Common myeloid progenitor, CD34-positive (primary cell): ENCODE results near the gene KHK. TPM values are rescaled to one million over a fixed set of nuclear protein-coding genes. Genes with fewer than 3 reads are reported as not detected.

Experiments used
- CTCF ChIA-PET: fragments of 350-600 bp; sonication (Branson Sonifier 250); formaldehyde crosslinking; loops from one replicate; lab custom pipeline; 2021; ENCODE audit warnings: antibody characterized with exemption; lab: Charles Lee
- POLR2A ChIA-PET: fragments of 350-600 bp; sonication (Branson Sonifier 250); formaldehyde crosslinking; loops from one replicate; lab custom pipeline; 2021; ENCODE audit warnings: antibody characterized with exemption; lab: Charles Lee
- DNase-seq, 3 donors: peaks; one replicate each; pipeline versions ENCODE4 v3.0.0 to v3.0.0-alpha.2; 2013
- H3K27ac ChIP-seq, 2 experiments: 1 replicate in 1 of 2; 2 replicates in 1 of 2; pipeline ENCODE4 v1.7.0; 2013; ENCODE audit warnings: inconsistent platforms in 2 of 2, low read length in 2 of 2, mild to moderate bottlenecking in 2 of 2, low read depth in 1 of 2, moderate library complexity in 1 of 2; ENCODE audit not compliant: severe bottlenecking in 2 of 2, insufficient read depth in 1 of 2, poor library complexity in 1 of 2
- H3K27me3 ChIP-seq, 5 experiments: replicated peaks in 2 of 5; 1 replicate in 3 of 5; 2 replicates in 2 of 5; pipeline versions ENCODE4 v1.6.1 to v1.7.0; 2013; ENCODE audit warnings: low read length in 4 of 5, mild to moderate bottlenecking in 2 of 5, moderate library complexity in 2 of 5, inconsistent platforms in 1 of 5; ENCODE audit not compliant: insufficient read depth in 5 of 5, control insufficient read depth in 4 of 5
- H3K36me3 ChIP-seq, 4 experiments: 1 replicate in 2 of 4; 2 replicates in 2 of 4; pipeline versions ENCODE4 v1.6.1 to v1.7.0; 2013; ENCODE audit warnings: low read length in 3 of 4, control low read depth in 1 of 4, mild to moderate bottlenecking in 1 of 4; ENCODE audit not compliant: control insufficient read depth in 4 of 4, insufficient read depth in 4 of 4
- H3K4me1 ChIP-seq, 4 experiments: 1 replicate in 3 of 4; 2 replicates in 1 of 4; pipeline versions ENCODE4 v1.6.1 to v1.7.1; 2013; ENCODE audit warnings: low read length in 3 of 4, mild to moderate bottlenecking in 3 of 4, control low read depth in 1 of 4, inconsistent platforms in 1 of 4, moderate library complexity in 1 of 4; ENCODE audit not compliant: control insufficient read depth in 4 of 4, insufficient read depth in 4 of 4; ENCODE audit errors: control extremely low read depth in 1 of 4
- H3K4me3 ChIP-seq, 7 experiments: 1 replicate in 4 of 7; 2 replicates in 3 of 7; pipeline versions ENCODE4 v1.5.1 to v1.7.0; 2013; ENCODE audit warnings: mild to moderate bottlenecking in 7 of 7, low read length in 6 of 7, moderate library complexity in 6 of 7, inconsistent platforms in 2 of 7, low read depth in 2 of 7, control low read depth in 1 of 7; ENCODE audit not compliant: insufficient read depth in 4 of 7, control insufficient read depth in 1 of 7; ENCODE audit errors: extremely low read depth in 1 of 7
- H3K9me3 ChIP-seq, 5 experiments: 1 replicate in 4 of 5; 2 replicates in 1 of 5; pipeline versions ENCODE4 v1.6.1 to v1.7.1; 2013; ENCODE audit warnings: low read length in 4 of 5, mild to moderate bottlenecking in 2 of 5, inconsistent platforms in 1 of 5, low read depth in 1 of 5, moderate library complexity in 1 of 5; ENCODE audit not compliant: control insufficient read depth in 4 of 5, insufficient read depth in 2 of 5; ENCODE audit errors: control extremely low read depth in 1 of 5
- WGBS: methylation state at CpG from one replicate; pipeline ENCODE4 v1.1.5; 2013; ENCODE audit not compliant: insufficient coverage; 5-methylcytosine and 5-hydroxymethylcytosine counted together
- polyA plus RNA-seq: library from polyadenylated mRNA; unstranded; fragments of 120-200 nt; gene quantifications from one replicate; pipeline ENCODE4 v1.2.1, GENCODE V29; 2013

Gene KHK
- polyA plus RNA-seq = 2.8 TPM

GRCh38 chr2:27086724-27087593 lies at the start of gene KHK:
Gene KHK, plus strand, starts transcription at chr2:27086772. Its CDS starts 488 bp downstream, at chr2:27087260.
- DNase-seq = no peak
- no peaks in the 10 kb centered on the region for H3K9me3 ChIP-seq
- WGBS = 23% methylated on average over 37 of the region's 54 CpGs

GRCh38 chr2:27038012-27038411 lies 48.6 kb upstream of the KHK start:
- DNase-seq = no peak
- H3K9me3 ChIP-seq = no peaks in the 10 kb centered on the region
- WGBS = 100% methylated on average over 3 of the region's 6 CpGs
- H3K27ac ChIP-seq = no peak overlapping the region
- H3K27me3 ChIP-seq = no peaks in the 10 kb centered on the region
- POLR2A ChIA-PET = no interaction called here
- H3K4me1 ChIP-seq = peaks cover 4 to 14% (median 11%) of the 10 kb centered on the region in 4 experiments
- H3K36me3 ChIP-seq = peaks cover 11 to 80% (median 60%) of the 10 kb centered on the region in 4 experiments
- CTCF ChIA-PET = interaction anchor here (0.6 to 8.5 kb wide), 7 partner anchors 11 to 83 kb away, joined by 3 to 76 read pairs (median 3); partner anchors contain the start of gene AGBL5
- H3K4me3 ChIP-seq = no peak overlapping the region

More at GRCh38 chr2:27086724-27087593, at the start of gene KHK:
- ChIA-PET CTCF (interaction anchor here (0.8 to 28.0 kb wide), 10 partner anchors 10 to 195 kb away, joined by 3 to 381 read pairs (median 5); partner anchors contain the start of genes AGBL5, OST4 and TRIM54), POLR2A (interaction anchor here (0.5 to 1.4 kb wide), 3 partner anchors 16 to 276 kb away, joined by 3 to 4 read pairs (median 3); partner anchors contain the start of gene OST4)
- Histone ChIP-seq H3K27me3 (no peaks in the 10 kb centered on the region), H3K4me1 (peaks cover 2 to 48% (median 38%) of the 10 kb centered on the region in 4 experiments), H3K27ac (peak within 1 kb of the TSS in 1 of 2 experiments; percentile 66), H3K36me3 (peaks cover 0 to 12% (median 3%) of the 10 kb centered on the region in 4 experiments), H3K4me3 (peak within 1 kb of the TSS; percentile 43 to 82 (median 70))

GRCh38 chr2:27038631-27039339 lies 47.8 kb upstream of the KHK start:
- ChIA-PET POLR2A (interaction anchor here (1.3 kb wide), 1 partner anchor 77 kb away, joined by 4 read pairs; no protein-coding TSS in a partner anchor), CTCF (interaction anchor here (0.5 to 8.5 kb wide), 8 partner anchors 10 to 53 kb away, joined by 3 to 76 read pairs (median 3); partner anchors contain the start of gene AGBL5)
- Histone ChIP-seq H3K4me3 (no peak overlapping the region), H3K27me3 (no peaks in the 10 kb centered on the region), H3K27ac (no peak overlapping the region), H3K4me1 (peaks cover 0 to 6% (median 4%) of the 10 kb centered on the region in 4 experiments), H3K9me3 (no peaks in the 10 kb centered on the region), H3K36me3 (peaks cover 11 to 83% (median 60%) of the 10 kb centered on the region in 4 experiments)
- WGBS = 96% methylated on average over 15 of the region's 17 CpGs
- DNase-seq = no peak

GRCh38 chr2:27039426-27039825 lies 47.1 kb upstream of the KHK start:
- WGBS = 95% methylated on average over 3 of the region's 6 CpGs
- H3K4me3 ChIP-seq = no peak overlapping the region
- DNase-seq = no peak
- CTCF ChIA-PET = interaction anchor here (0.5 to 8.5 kb wide), 6 partner anchors 9 to 43 kb away, joined by 3 to 76 read pairs (median 3); partner anchors contain the start of gene AGBL5
- no peaks in the 10 kb centered on the region for H3K27me3 ChIP-seq
- POLR2A ChIA-PET = interaction anchor here (1.3 kb wide), 1 partner anchor 78 kb away, joined by 4 read pairs; no protein-coding TSS in a partner anchor
- H3K9me3 ChIP-seq = no peaks in the 10 kb centered on the region
- no peaks in the 10 kb centered on the region for H3K4me1 ChIP-seq
- peaks cover 11 to 83% (median 60%) of the 10 kb centered on the region in 4 experiments for H3K36me3 ChIP-seq
- H3K27ac ChIP-seq = no peak overlapping the region

GRCh38 chr2:27039871-27040270 lies 46.7 kb upstream of the KHK start:
- Histone ChIP-seq H3K4me3 (no peak overlapping the region), H3K36me3 (peaks cover 11 to 83% (median 60%) of the 10 kb centered on the region in 4 experiments), H3K27ac (no peak overlapping the region), H3K9me3 (no peaks in the 10 kb centered on the region), H3K27me3 (no peaks in the 10 kb centered on the region), H3K4me1 (no peaks in the 10 kb centered on the region)
- WGBS = 100% methylated on average over 4 of the region's 7 CpGs
- no peak for DNase-seq
- ChIA-PET POLR2A (interaction anchor here (1.3 kb wide), 1 partner anchor 78 kb away, joined by 4 read pairs; no protein-coding TSS in a partner anchor), CTCF (interaction anchor here (1.0 to 8.5 kb wide), 4 partner anchors 9 to 41 kb away, joined by 3 to 76 read pairs (median 4); partner anchors contain the start of gene AGBL5)

GRCh38 chr2:27040282-27040681 lies 46.3 kb upstream of the KHK start:
- H3K27me3 ChIP-seq = no peaks in the 10 kb centered on the region
- H3K36me3 ChIP-seq = peaks cover 11 to 79% (median 58%) of the 10 kb centered on the region in 4 experiments
- no peak overlapping the region for H3K27ac ChIP-seq
- H3K4me3 ChIP-seq = no peak overlapping the region
- ChIA-PET CTCF (interaction anchor here (1.2 to 8.5 kb wide), 3 partner anchors 8 to 41 kb away, joined by 3 to 76 read pairs (median 3); partner anchors contain the start of gene AGBL5), POLR2A (no interaction called here)
- no peak for DNase-seq
- whole genome bisulfite sequencing = 97% methylated on average over 7 of the region's 8 CpGs
- no peaks in the 10 kb centered on the region for H3K4me1 ChIP-seq
- no peaks in the 10 kb centered on the region for H3K9me3 ChIP-seq
